ENCODE data around the gene ULK3.

DNA sequence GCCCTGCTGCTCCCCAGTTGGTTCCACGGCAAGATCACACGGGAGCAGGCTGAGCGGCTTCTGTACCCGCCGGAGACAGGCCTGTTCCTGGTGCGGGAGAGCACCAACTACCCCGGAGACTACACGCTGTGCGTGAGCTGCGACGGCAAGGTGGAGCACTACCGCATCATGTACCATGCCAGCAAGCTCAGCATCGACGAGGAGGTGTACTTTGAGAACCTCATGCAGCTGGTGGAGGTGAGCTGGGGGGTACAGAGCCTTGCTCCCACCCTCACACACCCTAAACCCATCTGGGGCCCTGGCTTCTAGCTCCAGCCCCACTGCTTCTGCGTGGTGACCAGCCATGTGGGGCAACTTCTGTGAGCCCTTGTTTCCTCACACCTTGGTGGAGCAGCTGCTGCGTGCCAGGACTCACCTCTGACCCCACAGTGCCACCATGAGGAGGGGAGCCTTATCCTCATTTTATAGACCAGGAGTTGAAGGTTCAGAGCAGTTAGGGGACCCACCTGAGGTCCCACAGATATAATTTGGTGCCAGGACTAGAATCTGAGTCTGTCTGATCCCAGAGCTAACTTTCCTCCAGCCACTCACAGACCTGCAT is 43.6 kb downstream of the ULK3 start:
- TF ChIP-seq, protein P1, sequence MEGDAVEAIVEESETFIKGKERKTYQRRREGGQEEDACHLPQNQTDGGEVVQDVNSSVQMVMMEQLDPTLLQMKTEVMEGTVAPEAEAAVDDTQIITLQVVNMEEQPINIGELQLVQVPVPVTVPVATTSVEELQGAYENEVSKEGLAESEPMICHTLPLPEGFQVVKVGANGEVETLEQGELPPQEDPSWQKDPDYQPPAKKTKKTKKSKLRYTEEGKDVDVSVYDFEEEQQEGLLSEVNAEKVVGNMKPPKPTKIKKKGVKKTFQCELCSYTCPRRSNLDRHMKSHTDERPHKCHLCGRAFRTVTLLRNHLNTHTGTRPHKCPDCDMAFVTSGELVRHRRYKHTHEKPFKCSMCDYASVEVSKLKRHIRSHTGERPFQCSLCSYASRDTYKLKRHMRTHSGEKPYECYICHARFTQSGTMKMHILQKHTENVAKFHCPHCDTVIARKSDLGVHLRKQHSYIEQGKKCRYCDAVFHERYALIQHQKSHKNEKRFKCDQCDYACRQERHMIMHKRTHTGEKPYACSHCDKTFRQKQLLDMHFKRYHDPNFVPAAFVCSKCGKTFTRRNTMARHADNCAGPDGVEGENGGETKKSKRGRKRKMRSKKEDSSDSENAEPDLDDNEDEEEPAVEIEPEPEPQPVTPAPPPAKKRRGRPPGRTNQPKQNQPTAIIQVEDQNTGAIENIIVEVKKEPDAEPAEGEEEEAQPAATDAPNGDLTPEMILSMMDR (IDR thresholded peaks at IDR 0.05; ENCODE audit: low read length), result peak; percentile 30
- no peak for TF ChIP-seq EZH2phosphoT487 (IDR thresholded peaks at IDR 0.05; ENCODE audit: low read length)
- TF ChIP-seq EZH2 (optimal IDR thresholded peaks at IDR 0.05; ENCODE audit: low read depth, low read length), result no peak

All from MM.1S (cell line).